GM13976 (cell line): ENCODE measurements around the gene CTCF.
A peak's percentile ranks its signal among the peaks of the same experiment; 100 is the strongest.

ENCODE experiments used
- DNase-seq: peaks from one replicate; pipeline ENCODE4 v3.0.0; 2012; ENCODE audit warnings: low spot score
- in situ Hi-C: fragments of 300-500 bp; cut with MboI; formaldehyde crosslinking; loops from one replicate; pipeline ENCODE4 v1.12.0; 2022; ENCODE audit warnings: low sequenced_read_pairs, mixed read lengths, inconsistent platforms; ENCODE audit not compliant: unreplicated experiment
- TF ChIP-seq, protein P1 (sequence below): IDR thresholded peaks from 2 replicates; pipeline ENCODE4 v1.5.1; 2012; ENCODE audit warnings: borderline replicate concordance, mild to moderate bottlenecking; ENCODE audit not compliant: insufficient read depth; ENCODE audit errors: extremely low read depth, missing control alignments, control extremely low read depth

The CTCF gene

DNA sequence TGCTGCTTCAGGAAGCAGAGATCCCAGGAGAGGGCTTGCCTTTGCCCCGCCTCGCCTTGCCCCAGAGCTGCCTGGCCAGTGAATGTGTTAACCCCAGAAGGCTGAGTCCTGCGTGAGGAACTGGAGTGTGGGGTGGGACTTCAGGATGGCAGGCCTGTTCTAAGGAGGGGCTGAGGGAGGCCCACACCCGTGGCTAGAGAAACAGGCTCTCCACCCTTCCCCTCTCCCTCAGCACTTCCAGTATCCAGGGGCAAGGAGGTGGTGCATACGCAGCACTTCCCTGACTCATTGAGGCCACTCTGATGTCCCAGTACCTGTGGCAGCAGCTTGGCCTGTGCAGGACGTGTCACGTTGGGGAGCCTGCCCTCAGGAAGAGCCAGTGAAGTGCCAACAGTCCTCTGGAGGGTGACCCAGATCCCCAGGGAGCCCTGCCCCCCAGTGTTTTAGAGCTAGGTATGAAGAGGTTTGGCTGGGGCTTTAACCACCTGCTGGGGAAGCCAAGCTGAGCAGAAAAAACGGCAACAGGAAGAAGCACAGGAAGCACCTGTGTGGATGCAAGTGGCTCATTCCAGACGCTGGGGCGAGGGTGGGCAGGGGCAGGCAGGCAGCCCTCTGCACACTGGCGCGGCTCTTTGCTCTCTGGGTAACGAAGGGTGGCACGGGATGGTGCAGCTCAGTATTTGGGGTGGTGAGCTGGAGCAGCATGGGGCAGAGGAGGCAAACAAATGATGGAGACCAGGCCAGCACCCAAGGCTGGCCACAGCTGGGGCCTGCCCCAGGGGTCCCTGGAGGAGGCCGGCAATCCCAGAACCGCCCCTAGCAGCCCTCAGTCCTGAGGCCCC, 14.7 kb upstream of the CTCF start:
- in situ Hi-C loops = loop anchor here (25.0 kb wide), 1 partner anchor 265 kb away; the partner anchor contains the start of genes RANBP10 and TSNAXIP1
- DNase-seq = peak; percentile 58

DNA sequence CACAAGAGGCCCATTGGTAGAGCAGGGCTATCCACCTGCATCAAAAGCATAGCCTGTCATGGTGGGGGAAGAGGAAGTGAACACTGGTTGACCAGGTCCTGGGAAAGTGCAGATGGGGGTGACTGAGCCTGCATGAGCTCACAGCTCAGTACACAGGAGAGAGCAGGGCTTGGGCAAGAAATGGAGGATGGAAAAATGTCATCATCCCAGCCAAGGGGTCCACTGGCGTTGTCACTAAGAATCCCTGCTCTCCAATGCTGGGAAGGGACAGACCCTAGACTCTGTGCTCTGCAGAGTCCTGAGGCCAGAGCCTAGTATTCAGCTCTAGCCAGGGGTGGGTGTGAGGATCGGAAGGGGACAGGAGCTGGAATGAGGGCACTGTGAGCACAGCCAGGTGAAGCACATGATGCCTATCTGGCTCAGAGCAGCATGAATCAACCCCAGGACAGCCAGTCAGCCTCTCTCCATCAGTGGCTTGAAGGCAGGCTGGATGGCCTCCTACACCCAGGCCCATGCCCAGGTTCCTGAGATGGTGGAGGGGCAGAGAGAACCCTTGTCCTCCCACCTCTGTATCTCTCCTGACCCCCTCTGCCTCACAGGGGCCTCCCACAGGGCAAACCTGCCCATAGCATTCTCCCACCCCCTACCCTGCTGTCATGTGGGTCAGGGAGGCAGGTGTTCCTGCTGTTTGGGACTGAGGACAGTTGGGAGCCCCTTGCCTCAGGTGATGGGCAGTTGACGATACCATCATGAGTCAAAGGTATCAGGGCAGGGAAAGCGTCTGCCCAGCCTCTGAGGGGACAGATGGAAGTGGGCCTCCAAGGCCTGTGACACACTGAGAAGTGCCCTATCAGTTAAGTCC, 13.8 kb upstream of the CTCF start:
- TF ChIP-seq, protein P1, sequence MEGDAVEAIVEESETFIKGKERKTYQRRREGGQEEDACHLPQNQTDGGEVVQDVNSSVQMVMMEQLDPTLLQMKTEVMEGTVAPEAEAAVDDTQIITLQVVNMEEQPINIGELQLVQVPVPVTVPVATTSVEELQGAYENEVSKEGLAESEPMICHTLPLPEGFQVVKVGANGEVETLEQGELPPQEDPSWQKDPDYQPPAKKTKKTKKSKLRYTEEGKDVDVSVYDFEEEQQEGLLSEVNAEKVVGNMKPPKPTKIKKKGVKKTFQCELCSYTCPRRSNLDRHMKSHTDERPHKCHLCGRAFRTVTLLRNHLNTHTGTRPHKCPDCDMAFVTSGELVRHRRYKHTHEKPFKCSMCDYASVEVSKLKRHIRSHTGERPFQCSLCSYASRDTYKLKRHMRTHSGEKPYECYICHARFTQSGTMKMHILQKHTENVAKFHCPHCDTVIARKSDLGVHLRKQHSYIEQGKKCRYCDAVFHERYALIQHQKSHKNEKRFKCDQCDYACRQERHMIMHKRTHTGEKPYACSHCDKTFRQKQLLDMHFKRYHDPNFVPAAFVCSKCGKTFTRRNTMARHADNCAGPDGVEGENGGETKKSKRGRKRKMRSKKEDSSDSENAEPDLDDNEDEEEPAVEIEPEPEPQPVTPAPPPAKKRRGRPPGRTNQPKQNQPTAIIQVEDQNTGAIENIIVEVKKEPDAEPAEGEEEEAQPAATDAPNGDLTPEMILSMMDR = no peak
- in situ Hi-C loops = loop anchor here (25.0 kb wide), 1 partner anchor 264 kb away; the partner anchor contains the start of genes RANBP10 and TSNAXIP1
- DNase-seq = peak; percentile 70

More for the DNA sequence above, 14.7 kb upstream of the CTCF start:
- TF ChIP-seq, protein P1 = no peak

DNA sequence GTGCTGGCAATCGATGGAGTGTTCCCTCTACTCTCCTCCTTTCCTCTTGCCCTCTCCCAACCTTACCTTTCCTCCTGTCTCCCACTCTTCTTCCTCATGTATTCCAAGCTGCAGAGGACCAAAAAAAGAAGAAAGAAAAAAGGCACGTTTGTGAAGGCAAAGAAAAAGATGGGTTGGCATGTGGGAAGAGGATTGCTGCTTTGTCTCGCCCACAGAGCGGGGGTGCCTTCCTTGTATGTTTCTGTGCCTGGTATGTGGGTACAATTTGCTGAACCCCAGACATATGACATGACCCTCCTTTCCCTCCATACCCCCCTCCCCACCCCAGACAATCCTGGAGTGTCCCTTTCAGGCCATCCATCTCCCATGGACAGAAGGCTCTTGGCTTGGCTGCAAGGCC, 13.1 kb upstream of the CTCF start:
- in situ Hi-C loops = loop anchor here (25.0 kb wide), 1 partner anchor 263 kb away; the partner anchor contains the start of genes RANBP10 and TSNAXIP1
- no peak for DNase-seq
- TF ChIP-seq, protein P1 = no peak

DNA sequence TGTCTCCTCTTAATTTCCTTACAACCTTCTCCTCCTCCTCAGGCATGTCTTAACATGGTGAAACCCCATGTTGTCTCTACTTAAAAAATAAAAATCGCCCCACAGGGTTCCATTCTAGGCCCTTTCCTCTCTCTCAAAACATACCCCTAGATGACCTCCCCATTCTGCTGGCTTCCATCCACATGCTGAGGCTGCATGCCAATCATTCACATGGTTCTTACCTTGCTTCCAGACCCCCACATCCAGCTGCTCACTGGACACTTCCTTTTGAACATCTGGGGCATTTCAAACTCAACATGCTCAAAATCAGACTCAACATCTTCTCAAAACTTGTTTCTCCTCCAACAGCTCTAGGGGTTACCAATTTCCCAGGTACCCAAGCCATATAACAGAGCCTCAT, 12.4 kb upstream of the CTCF start:
- in situ Hi-C loops = loop anchor here (25.0 kb wide), 1 partner anchor 262 kb away; the partner anchor contains the start of genes RANBP10 and TSNAXIP1
- DNase-seq = no peak
- TF ChIP-seq, protein P1 = no peak

DNA sequence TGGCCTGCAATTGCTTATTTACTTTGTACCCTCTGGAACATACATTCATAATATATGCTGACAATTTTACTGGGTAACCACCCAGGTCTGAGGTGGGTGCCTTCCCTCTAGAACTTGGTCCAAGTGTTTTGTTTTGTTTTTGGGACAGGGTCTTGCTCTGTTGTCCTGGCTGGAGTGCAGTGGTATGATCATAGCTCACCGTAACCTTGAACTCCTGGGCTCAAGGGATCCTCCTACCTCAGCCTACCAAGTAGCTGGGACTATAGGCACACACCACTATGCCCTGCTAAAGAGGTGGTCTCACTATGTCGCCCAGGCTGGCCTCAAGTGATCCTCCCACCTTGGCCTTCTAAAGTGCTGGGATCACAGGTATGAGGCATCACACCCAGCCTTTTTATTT, 11.2 kb upstream of the CTCF start:
- in situ Hi-C loops = no loop called here

DNA sequence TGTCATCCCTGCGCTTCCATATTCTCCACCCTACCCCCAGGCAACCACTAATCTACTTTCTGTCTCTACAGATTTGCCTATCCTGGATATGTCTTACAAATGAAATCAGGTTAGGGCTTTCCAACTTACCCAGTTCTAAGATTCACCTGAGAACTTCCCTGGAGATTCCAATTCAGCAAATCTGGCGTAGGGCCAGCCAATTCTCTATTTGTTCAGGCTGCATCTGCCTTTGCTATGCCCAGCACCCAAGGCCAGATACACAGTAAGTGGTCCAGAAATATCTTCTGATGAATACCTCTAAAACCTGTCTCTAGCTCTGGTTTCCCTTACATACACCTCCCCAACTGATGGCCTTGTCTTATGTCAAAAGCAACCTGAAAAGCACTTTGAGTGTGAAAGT, 10.4 kb upstream of the CTCF start:
- TF ChIP-seq, protein P1 = no peak
- DNase-seq = no peak
- in situ Hi-C loops = no loop called here

More for the DNA sequence above, 11.2 kb upstream of the CTCF start:
- no peak for DNase-seq
- TF ChIP-seq, protein P1 = no peak
